Cerebellar nuclear complex (tissue), 1 donor: ENCODE results near the gene SCN3B.

Experiments used
- DNase-seq, 2 experiments: peaks; one replicate each; lab custom pipeline; 2025; lab: John Stamatoyannopoulos, UW

The SCN3B gene

GRCh38 chr11:123597859-123598258 is 56.6 kb downstream of the SCN3B start:
- no peak for DNase-seq

GRCh38 chr11:123594921-123595320 is 59.5 kb downstream of the SCN3B start:
- no peak for DNase-seq

- no peak for DNase-seq
Observed at GRCh38 chr11:123594188-123594901, 60.1 kb downstream of the SCN3B start.

- DNase-seq: no peak
Observed at GRCh38 chr11:123593570-123593969, 60.9 kb downstream of the SCN3B start.

- no peak for DNase-seq
Observed at GRCh38 chr11:123590296-123590912, 64.0 kb downstream of the SCN3B start.

GRCh38 chr11:123588864-123589262 is 65.6 kb downstream of the SCN3B start:
- no peak for DNase-seq

GRCh38 chr11:123588117-123588863 is 66.1 kb downstream of the SCN3B start:
- DNase-seq: no peak

- DNase-seq: no peak
Observed at GRCh38 chr11:123587559-123587958, 66.9 kb downstream of the SCN3B start.

GRCh38 chr11:123587044-123587443 is 67.4 kb downstream of the SCN3B start:
- DNase-seq: no peak

GRCh38 chr11:123586568-123586967 is 67.9 kb downstream of the SCN3B start:
- DNase-seq: no peak

- DNase-seq: no peak
Observed at GRCh38 chr11:123585706-123586105, 68.7 kb downstream of the SCN3B start.

- DNase-seq: no peak
Observed at GRCh38 chr11:123585206-123585605, 69.2 kb downstream of the SCN3B start.

- DNase-seq: no peak
Observed at GRCh38 chr11:123584737-123585136, 69.7 kb downstream of the SCN3B start.

- DNase-seq: no peak
Observed at GRCh38 chr11:123584186-123584585, 70.2 kb downstream of the SCN3B start.

- no peak for DNase-seq
Observed at GRCh38 chr11:123582992-123583504, 71.4 kb downstream of the SCN3B start.

- no peak for DNase-seq
Observed at GRCh38 chr11:123581651-123582399, 72.6 kb downstream of the SCN3B start.

GRCh38 chr11:123580557-123581275 is 73.7 kb downstream of the SCN3B start:
- peak in 1 of 2 experiments; percentile 56 for DNase-seq

GRCh38 chr11:123580137-123580536 is 74.3 kb downstream of the SCN3B start:
- no peak for DNase-seq

GRCh38 chr11:123579482-123579812 is 75.0 kb downstream of the SCN3B start:
- no peak for DNase-seq
